HG02763 (cell line): ENCODE data around the gene KCNJ12.
"Not testable (repeated sequence)": the region's sequence is repeated elsewhere in the genome, so short reads cannot be mapped to it uniquely, and the experiment has no call there.

Source experiments
- ATAC-seq: cut with Tn5 transposase; IDR thresholded peaks from one replicate; pipeline ENCODE4 v1.9.1; 2021; ENCODE audit warnings: mild to moderate bottlenecking, moderate library complexity; ENCODE audit not compliant: unreplicated experiment

The KCNJ12 gene

GRCh38 chr17:21382560-21383495 is 6.7 kb downstream of the KCNJ12 start:
- ATAC-seq = no peak

- ATAC-seq = no peak
Measured at GRCh38 chr17:21385281-21385845, 9.2 kb downstream of the KCNJ12 start.

- no peak for ATAC-seq
Measured at GRCh38 chr17:21387616-21388015, 11.5 kb downstream of the KCNJ12 start.

- no peak for ATAC-seq
Measured at GRCh38 chr17:21388066-21388465, 11.9 kb downstream of the KCNJ12 start.

- ATAC-seq = no peak
Measured at GRCh38 chr17:21388944-21389343, 12.8 kb downstream of the KCNJ12 start.

- no peak for ATAC-seq
Measured at GRCh38 chr17:21389394-21389793, 13.2 kb downstream of the KCNJ12 start.

GRCh38 chr17:21390294-21390693 is 14.1 kb downstream of the KCNJ12 start:
- no peak for ATAC-seq

GRCh38 chr17:21392266-21392665 is 16.1 kb downstream of the KCNJ12 start:
- no peak for ATAC-seq

- no peak for ATAC-seq
Measured at GRCh38 chr17:21394265-21394664, 18.1 kb downstream of the KCNJ12 start.

- ATAC-seq = no peak
Measured at GRCh38 chr17:21395764-21396163, 19.6 kb downstream of the KCNJ12 start.

GRCh38 chr17:21396237-21396636 is 20.1 kb downstream of the KCNJ12 start:
- no peak for ATAC-seq

- ATAC-seq = no peak
Measured at GRCh38 chr17:21397341-21398190, 21.4 kb downstream of the KCNJ12 start.

- ATAC-seq = no peak
Measured at GRCh38 chr17:21399474-21400186, 23.5 kb downstream of the KCNJ12 start.

- not testable (repeated sequence) for ATAC-seq
Measured at GRCh38 chr17:21400187-21400569, 24.0 kb downstream of the KCNJ12 start.

GRCh38 chr17:21400816-21401593 is 24.8 kb downstream of the KCNJ12 start:
- no peak for ATAC-seq

- ATAC-seq = not testable (repeated sequence)
Measured at GRCh38 chr17:21402166-21402571, 26.0 kb downstream of the KCNJ12 start.

GRCh38 chr17:21402926-21403325 is 26.8 kb downstream of the KCNJ12 start:
- ATAC-seq = not testable (repeated sequence)

- not testable (repeated sequence) for ATAC-seq
Measured at GRCh38 chr17:21404106-21404505, 27.9 kb downstream of the KCNJ12 start.

GRCh38 chr17:21404539-21404938 is 28.4 kb downstream of the KCNJ12 start:
- ATAC-seq = not testable (repeated sequence)
